ENCODE measurements around the gene MAGI2.

MAGI2 gene

GRCh38 chr7:78164459-78164858, 1289.0 kb downstream of the MAGI2 start:
- no peak for DNase-seq

- DNase-seq: no peak
Measured at GRCh38 chr7:78161781-78162180, 1291.7 kb downstream of the MAGI2 start.

GRCh38 chr7:78159545-78159944, 1293.9 kb downstream of the MAGI2 start:
- DNase-seq: no peak

GRCh38 chr7:78153285-78153684, 1300.2 kb downstream of the MAGI2 start:
- no peak for DNase-seq

- DNase-seq: no peak
Measured at GRCh38 chr7:78151229-78151628, 1302.2 kb downstream of the MAGI2 start.

- DNase-seq: no peak
Measured at GRCh38 chr7:78149787-78150186, 1303.7 kb downstream of the MAGI2 start.

- DNase-seq: no peak
Measured at GRCh38 chr7:78148166-78148894, 1305.1 kb downstream of the MAGI2 start.

- no peak for DNase-seq
Measured at GRCh38 chr7:78146546-78146945, 1306.9 kb downstream of the MAGI2 start.

GRCh38 chr7:78143661-78144060, 1309.8 kb downstream of the MAGI2 start:
- DNase-seq: no peak

- DNase-seq: no peak
Measured at GRCh38 chr7:78141522-78142281, 1311.8 kb downstream of the MAGI2 start.

- DNase-seq: no peak
Measured at GRCh38 chr7:78140109-78140508, 1313.4 kb downstream of the MAGI2 start.

GRCh38 chr7:78139335-78139734, 1314.1 kb downstream of the MAGI2 start:
- no peak for DNase-seq

GRCh38 chr7:78134774-78135173, 1318.7 kb downstream of the MAGI2 start:
- DNase-seq: no peak

- DNase-seq: no peak
Measured at GRCh38 chr7:78134256-78134655, 1319.2 kb downstream of the MAGI2 start.

GRCh38 chr7:78130446-78131215, 1322.8 kb downstream of the MAGI2 start:
- no peak for DNase-seq

- DNase-seq: no peak
Measured at GRCh38 chr7:78129865-78130264, 1323.6 kb downstream of the MAGI2 start.

GRCh38 chr7:78127009-78127408, 1326.5 kb downstream of the MAGI2 start:
- no peak for DNase-seq

GRCh38 chr7:78125884-78126283, 1327.6 kb downstream of the MAGI2 start:
- DNase-seq: no peak

GRCh38 chr7:78124216-78124615, 1329.3 kb downstream of the MAGI2 start:
- DNase-seq: no peak

GRCh38 chr7:78121888-78122287, 1331.6 kb downstream of the MAGI2 start:
- no peak for DNase-seq

- DNase-seq: no peak
Measured at GRCh38 chr7:78118470-78118869, 1335.0 kb downstream of the MAGI2 start.

GRCh38 chr7:78115876-78116275, 1337.6 kb downstream of the MAGI2 start:
- no peak for DNase-seq

GRCh38 chr7:78114993-78115392, 1338.5 kb downstream of the MAGI2 start:
- DNase-seq: no peak

GRCh38 chr7:78112488-78112887, 1341.0 kb downstream of the MAGI2 start:
- no peak for DNase-seq
